Right kidney (tissue), 9 donors: Measurements from ENCODE around the gene PRDM1.
A peak's percentile ranks its signal among the peaks of the same experiment; 100 is the strongest.

Experiments
- DNase-seq: peaks from one replicate; pipeline ENCODE4 v3.0.0-alpha.2; 2016
- long read RNA-seq, 8 donors: transcript quantifications; one replicate each; lab custom pipeline, GENCODE V29; 2026

PRDM1 gene
- long read RNA-seq, donor 1, result 0 reads
- long read RNA-seq, donor 2, full-length matches to known transcripts, result 1 of 1 reads
- long read RNA-seq, donor 2, partial matches to known transcripts, result 0 of 1 reads
- long read RNA-seq, donor 2, other reads (novel, unspliced or antisense), result 0 of 1 reads
- long read RNA-seq, donor 3, result 0 reads
- long read RNA-seq, donor 4, result 0 reads
- long read RNA-seq, donor 5, result 0 reads
- long read RNA-seq, donor 6, result 0 reads
- long read RNA-seq, donor 7, result 0 reads
- long read RNA-seq, donor 8, result 0 reads

GRCh38 chr6:106085984-106086813 is at the start of gene PRDM1:
Gene PRDM1 (plus strand): TSS chr6:106086336. CDS start chr6:106086554, 218 bp downstream.
- DNase-seq, result peak; percentile 79

GRCh38 chr6:106037060-106037459 is 49.1 kb upstream of the PRDM1 start:
- no peak for DNase-seq

- no peak for DNase-seq
These were observed 46.1 kb upstream of the PRDM1 start for GRCh38 chr6:106039897-106040592.

GRCh38 chr6:106044151-106044550 is 42.0 kb upstream of the PRDM1 start:
- DNase-seq, result no peak

GRCh38 chr6:106045077-106045476 is 41.1 kb upstream of the PRDM1 start:
- no peak for DNase-seq

- no peak for DNase-seq
These were observed 39.9 kb upstream of the PRDM1 start for GRCh38 chr6:106046116-106046853.

GRCh38 chr6:106046854-106047200 is 39.3 kb upstream of the PRDM1 start:
- DNase-seq, result no peak

- no peak for DNase-seq
These were observed 37.8 kb upstream of the PRDM1 start for GRCh38 chr6:106048336-106048735.

GRCh38 chr6:106050538-106050937 is 35.6 kb upstream of the PRDM1 start:
- DNase-seq, result no peak

GRCh38 chr6:106051226-106051625 is 34.9 kb upstream of the PRDM1 start:
- peak; percentile 5 for DNase-seq

GRCh38 chr6:106053484-106054205 is 32.5 kb upstream of the PRDM1 start:
- no peak for DNase-seq

- no peak for DNase-seq
These were observed 30.6 kb upstream of the PRDM1 start for GRCh38 chr6:106055489-106055888.

GRCh38 chr6:106056060-106056745 is 29.9 kb upstream of the PRDM1 start:
- DNase-seq, result no peak

GRCh38 chr6:106056746-106057390 is 29.3 kb upstream of the PRDM1 start:
- no peak for DNase-seq

GRCh38 chr6:106059331-106059730 is 26.8 kb upstream of the PRDM1 start:
- no peak for DNase-seq

GRCh38 chr6:106060167-106060566 is 26.0 kb upstream of the PRDM1 start:
- DNase-seq, result no peak

- no peak for DNase-seq
These were observed 22.7 kb upstream of the PRDM1 start for GRCh38 chr6:106063448-106063850.

GRCh38 chr6:106064142-106064541 is 22.0 kb upstream of the PRDM1 start:
- DNase-seq, result no peak

GRCh38 chr6:106064756-106065155 is 21.4 kb upstream of the PRDM1 start:
- no peak for DNase-seq

GRCh38 chr6:106066989-106067388 is 19.1 kb upstream of the PRDM1 start:
- no peak for DNase-seq

GRCh38 chr6:106069478-106069877 is 16.7 kb upstream of the PRDM1 start:
- DNase-seq, result peak; percentile 16
